ENCODE measurements around the gene DHRS3. TPM values are rescaled to one million over a fixed set of nuclear protein-coding genes. Genes with fewer than 3 reads are reported as not detected.
A peak's percentile ranks its signal among the peaks of the same experiment; 100 is the strongest.

Gene DHRS3
- total and polyA plus RNA-seq, 2 of the 13 experiments (the other 11 are each of a cell fraction or from before 2014, with no cell fraction given) = 48.5 to 90.5 TPM

- TF ChIP-seq HHEX (CRISPR knock-in tag; IDR thresholded peaks at IDR 0.05) = 0 out of 2 replicates have a peak, but pooled peaks have one; percentile 13
- TF ChIP-seq KMT2A (CRISPR knock-in tag; IDR thresholded peaks at IDR 0.05) = no peak
- 0 out of 2 replicates have a peak, but pooled peaks have one; percentile 46 for TF ChIP-seq DNMT3B (CRISPR knock-in tag; conservative IDR thresholded peaks at IDR 0.05)
- peak; percentile 56; the same call in 1 of the 2 replicates for TF ChIP-seq THAP11 (CRISPR knock-in tag; IDR thresholded peaks at IDR 0.05)
- TF ChIP-seq ZBTB25 (CRISPR knock-in tag; IDR thresholded peaks at IDR 0.05) = peak; percentile 22; the same call in 1 of the 2 replicates
- TF ChIP-seq ZNF768 (CRISPR knock-in tag; IDR thresholded peaks at IDR 0.05) = peak; percentile 84; the same call in 1 of the 2 replicates
- no peak for TF ChIP-seq SUZ12 (IDR thresholded peaks at IDR 0.05; ENCODE audit: low read depth, low read length)
- peak; percentile 51; the same call in 1 of the 2 replicates for TF ChIP-seq GATA4 (IDR thresholded peaks at IDR 0.05; ENCODE audit: borderline replicate concordance, low read depth)
- TF ChIP-seq MED8 (CRISPR knock-in tag; IDR thresholded peaks at IDR 0.05; ENCODE audit: insufficient replicate concordance) = peak; percentile 67
- peak; percentile 98 for TF ChIP-seq ZNF362 (CRISPR knock-in tag; IDR thresholded peaks at IDR 0.05; ENCODE audit: borderline replicate concordance)
- TF ChIP-seq POLR2A (IDR thresholded peaks at IDR 0.05; ENCODE audit: insufficient read depth in 1 of 2, low read depth in 2 of 2, low read length in 2 of 2) = peak; percentile 43 to 59
- TF ChIP-seq NFAT5 (CRISPR knock-in tag; IDR thresholded peaks at IDR 0.05) = no peak
- TF ChIP-seq BCL6 (CRISPR knock-in tag; IDR thresholded peaks at IDR 0.05) = peak; percentile 75
- peak; percentile 39; the same call in 1 of the 2 replicates for TF ChIP-seq TAF1 (CRISPR knock-in tag; IDR thresholded peaks at IDR 0.05)
- no peak for TF ChIP-seq E2F2 (CRISPR knock-in tag; IDR thresholded peaks at IDR 0.05; ENCODE audit: borderline replicate concordance)
- no peak for TF ChIP-seq KLF9 (CRISPR knock-in tag; IDR thresholded peaks at IDR 0.05; ENCODE audit: low read depth)
- TF ChIP-seq ARID5B (CRISPR knock-in tag; IDR thresholded peaks at IDR 0.05) = peak; percentile 81
Observed at GRCh38 chr1:12614402-12615158, 3.4 kb downstream of the DHRS3 start (continued).
